Cardiac fibroblast (primary cell): ENCODE results near the gene TNRC18.

ENCODE experiments used
- DNase-seq, 2 donors: peaks; one replicate each; pipeline versions ENCODE4 v3.0.0 to v3.0.0-alpha.2; 2010; ENCODE audit warnings: low read depth in 2 of 2
- H3K4me3 ChIP-seq, 2 donors: replicated peaks in 1 of 2; 1 replicate in 1 of 2; 2 replicates in 1 of 2; pipeline ENCODE4 v1.5.1; 2011; ENCODE audit warnings: low read depth in 2 of 2, low read length in 2 of 2, mild to moderate bottlenecking in 2 of 2, moderate library complexity in 1 of 2
- TF ChIP-seq, protein P1 (sequence below): IDR thresholded peaks from one replicate; pipeline ENCODE4 v1.5.1; 2011; ENCODE audit warnings: low read depth, mild to moderate bottlenecking, low read length, inconsistent platforms

Gene TNRC18

DNA sequence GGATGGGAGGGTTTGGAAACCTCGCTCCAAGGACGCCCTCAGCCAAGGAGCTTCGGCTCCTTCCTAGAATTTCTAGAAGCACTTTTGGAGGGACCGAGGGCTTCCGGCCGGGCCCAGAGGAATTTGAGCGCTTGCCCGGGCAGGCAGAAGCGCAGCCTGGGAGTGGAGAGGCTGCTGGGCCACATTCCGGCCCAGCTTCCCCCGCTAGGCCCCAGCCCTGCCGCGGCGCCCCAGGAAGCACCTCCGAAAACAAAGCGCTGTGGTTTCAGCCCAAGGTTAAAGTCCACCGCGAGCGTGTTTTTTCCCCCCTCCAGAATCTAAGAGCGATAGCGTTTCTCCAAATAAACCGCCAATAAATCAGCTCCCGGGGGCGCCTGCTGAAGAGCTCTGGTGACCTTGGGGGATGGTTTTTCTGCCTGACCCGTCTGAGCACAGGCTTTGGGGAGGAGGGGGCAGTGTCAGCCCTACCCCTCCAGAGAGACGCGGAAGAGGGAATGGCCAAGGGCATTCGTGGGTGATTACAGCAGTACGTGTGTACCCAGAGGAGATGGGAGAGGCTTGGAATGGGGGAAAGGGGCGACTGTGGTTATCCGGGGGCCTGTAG lies 5.7 kb upstream of the TNRC18 start:
- TF ChIP-seq, protein P1, sequence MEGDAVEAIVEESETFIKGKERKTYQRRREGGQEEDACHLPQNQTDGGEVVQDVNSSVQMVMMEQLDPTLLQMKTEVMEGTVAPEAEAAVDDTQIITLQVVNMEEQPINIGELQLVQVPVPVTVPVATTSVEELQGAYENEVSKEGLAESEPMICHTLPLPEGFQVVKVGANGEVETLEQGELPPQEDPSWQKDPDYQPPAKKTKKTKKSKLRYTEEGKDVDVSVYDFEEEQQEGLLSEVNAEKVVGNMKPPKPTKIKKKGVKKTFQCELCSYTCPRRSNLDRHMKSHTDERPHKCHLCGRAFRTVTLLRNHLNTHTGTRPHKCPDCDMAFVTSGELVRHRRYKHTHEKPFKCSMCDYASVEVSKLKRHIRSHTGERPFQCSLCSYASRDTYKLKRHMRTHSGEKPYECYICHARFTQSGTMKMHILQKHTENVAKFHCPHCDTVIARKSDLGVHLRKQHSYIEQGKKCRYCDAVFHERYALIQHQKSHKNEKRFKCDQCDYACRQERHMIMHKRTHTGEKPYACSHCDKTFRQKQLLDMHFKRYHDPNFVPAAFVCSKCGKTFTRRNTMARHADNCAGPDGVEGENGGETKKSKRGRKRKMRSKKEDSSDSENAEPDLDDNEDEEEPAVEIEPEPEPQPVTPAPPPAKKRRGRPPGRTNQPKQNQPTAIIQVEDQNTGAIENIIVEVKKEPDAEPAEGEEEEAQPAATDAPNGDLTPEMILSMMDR, result no peak
- H3K4me3 ChIP-seq, result peak overlapping the region; percentile 72 to 93
- peak; percentile 63 to 76 for DNase-seq

- peak overlapping the region; percentile 72 to 93 for H3K4me3 ChIP-seq
- DNase-seq, result peak; percentile 88 to 89
- TF ChIP-seq, protein P1, result peak; percentile 29
Measured at GRCh38 chr7:5428478-5429252, 5.0 kb upstream of the TNRC18 start.

GRCh38 chr7:5426226-5426475 lies 2.5 kb upstream of the TNRC18 start:
- peak in 1 of 2 donors; percentile 71 for DNase-seq
- peak overlapping the region; percentile 72 to 93 for H3K4me3 ChIP-seq
- TF ChIP-seq, protein P1, result no peak

DNA sequence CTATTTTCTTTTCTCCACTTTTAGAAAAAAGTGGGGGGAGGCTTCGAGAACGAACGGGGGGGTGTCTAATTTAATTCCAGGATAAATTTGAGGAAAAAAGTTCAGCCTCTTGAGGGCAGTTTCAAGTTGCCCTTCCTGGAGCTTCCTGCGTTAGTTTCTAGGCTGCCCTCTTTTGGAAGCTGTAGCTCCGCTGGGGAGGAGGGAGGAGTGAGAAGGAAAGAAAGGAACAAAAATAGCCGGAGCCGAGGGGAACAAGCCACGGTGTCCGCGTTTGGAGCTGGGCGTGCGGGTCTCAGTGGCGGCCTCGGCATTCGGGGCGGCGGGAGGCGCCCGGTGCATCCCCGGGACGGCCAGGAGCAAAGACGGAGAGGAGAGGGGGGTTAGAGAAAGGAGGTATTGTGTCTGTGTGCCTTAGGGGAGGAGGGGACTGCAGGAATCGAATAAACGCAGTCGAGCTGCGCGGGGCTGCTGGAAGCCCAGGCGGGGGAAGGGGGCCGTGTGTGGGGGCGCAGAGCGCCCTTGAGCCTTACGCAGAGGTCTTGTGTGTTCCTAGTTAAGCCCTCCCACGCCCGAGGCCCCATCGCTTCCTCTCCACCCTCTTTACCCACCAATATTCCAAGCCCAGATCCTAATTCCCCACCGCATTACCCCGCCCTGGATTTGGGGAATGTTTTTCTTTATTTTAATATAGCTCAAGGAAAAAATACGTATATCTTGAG lies 2.0 kb upstream of the TNRC18 start:
- TF ChIP-seq, protein P1, result no peak
- H3K4me3 ChIP-seq, result peak overlapping the region; percentile 72 to 93
- peak; percentile 91 to 93 for DNase-seq

DNA sequence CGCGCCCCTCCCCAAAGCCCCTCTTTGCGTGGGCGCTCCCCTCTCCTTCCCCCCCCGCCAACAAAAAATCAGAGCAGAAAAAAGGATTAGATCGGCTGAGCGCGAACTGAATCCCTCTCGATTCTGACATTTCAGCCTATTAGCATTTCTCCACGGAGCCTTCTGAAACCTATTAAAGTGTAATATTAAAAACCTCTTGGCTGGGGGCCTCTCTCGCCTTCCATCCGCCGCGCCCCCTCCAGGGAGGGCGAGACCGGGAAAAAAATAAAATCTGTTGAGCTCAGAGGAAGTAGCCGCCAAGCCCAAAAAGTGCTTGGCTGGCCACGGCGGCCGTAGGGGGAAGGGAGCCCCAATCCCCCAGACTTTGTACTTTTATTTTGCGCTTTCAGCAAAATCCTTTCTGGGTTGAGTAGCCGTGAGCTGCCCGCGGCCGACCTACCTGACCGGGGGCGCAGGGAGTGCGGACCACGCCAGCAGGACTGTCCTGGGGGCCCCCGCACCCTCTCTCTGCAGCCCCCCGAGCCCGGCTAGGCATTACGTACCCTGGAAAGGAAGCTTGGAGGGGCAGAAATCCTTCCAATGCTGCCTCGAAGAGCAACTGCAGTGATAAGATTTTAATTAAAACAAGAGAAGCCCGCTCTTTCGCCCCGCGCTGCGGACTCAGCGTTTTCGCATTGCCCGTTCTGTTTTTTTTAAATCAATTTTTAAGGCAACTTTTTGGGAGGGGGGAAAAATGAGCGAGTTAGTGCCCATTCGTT lies 1.3 kb upstream of the TNRC18 start:
- DNase-seq, result peak; percentile 66 to 74
- H3K4me3 ChIP-seq, result peak overlapping the region; percentile 72 to 93
- TF ChIP-seq, protein P1, result no peak

DNA sequence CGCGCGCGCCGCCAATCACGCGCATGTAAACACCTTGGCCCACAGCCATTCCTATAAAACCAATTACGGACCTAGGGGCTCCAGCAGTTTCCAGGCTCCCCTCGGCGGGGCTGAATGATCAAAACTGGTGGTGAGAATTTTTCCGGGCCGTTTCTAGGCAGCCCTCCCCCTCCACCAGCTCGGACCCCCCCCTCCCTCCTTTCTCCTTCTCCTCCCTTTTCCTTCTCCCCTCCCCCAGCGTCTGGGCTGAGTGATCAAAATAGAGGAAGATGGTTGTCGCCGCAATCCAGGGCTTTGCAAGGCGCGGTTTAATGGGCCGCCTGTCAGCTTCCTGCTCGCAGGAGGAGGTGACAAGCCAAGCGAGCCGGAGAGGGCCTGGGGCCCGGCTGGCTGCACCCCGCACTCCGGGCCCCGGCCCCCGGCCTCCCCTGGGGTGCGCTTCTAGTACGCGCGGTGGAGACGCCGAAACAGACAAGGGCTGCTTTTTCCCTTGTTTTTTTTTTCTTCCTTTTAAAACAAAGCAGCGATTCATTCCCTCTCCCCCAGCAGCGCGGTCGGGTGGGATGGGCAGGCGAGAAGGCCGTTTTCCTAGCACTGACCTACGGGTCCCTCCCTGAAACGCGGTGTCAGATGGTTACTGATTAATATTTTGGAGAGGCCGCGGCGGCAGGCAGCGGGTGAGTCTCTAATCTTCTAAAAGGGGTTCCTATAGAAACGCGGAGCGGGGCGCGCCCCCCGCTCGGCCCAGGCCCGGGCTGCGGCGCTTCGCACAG lies 528 bp upstream of the TNRC18 start:
- peak overlapping the region; percentile 72 to 93 for H3K4me3 ChIP-seq
- TF ChIP-seq, protein P1, result no peak
- peak; percentile 100 for DNase-seq
